ENCODE data around the gene SPPL2B.

DNA sequence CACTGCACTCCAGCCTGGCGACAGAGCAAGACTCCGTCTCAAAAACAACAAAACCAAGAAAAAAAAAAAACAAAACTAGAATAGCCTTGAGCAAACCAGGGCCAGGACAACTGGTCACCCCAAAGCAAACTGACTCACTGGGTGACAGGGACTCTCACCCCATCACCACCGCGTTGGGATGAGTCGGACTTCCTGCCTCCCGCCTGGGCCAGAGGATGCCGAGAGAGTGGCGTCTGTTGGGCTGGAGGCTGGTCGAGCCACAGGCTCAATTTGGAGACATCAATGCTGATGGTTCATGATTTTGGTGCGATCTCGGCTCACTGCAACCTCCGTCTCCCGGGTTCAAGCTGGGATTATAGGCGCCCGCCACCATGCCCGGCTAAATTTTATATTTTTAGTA is 43.2 kb downstream of the SPPL2B start:
- no peak for TF ChIP-seq TCF4 (CRISPR knock-in tag; IDR thresholded peaks at IDR 0.05; ENCODE audit: borderline replicate concordance)
- TF ChIP-seq, protein P1, sequence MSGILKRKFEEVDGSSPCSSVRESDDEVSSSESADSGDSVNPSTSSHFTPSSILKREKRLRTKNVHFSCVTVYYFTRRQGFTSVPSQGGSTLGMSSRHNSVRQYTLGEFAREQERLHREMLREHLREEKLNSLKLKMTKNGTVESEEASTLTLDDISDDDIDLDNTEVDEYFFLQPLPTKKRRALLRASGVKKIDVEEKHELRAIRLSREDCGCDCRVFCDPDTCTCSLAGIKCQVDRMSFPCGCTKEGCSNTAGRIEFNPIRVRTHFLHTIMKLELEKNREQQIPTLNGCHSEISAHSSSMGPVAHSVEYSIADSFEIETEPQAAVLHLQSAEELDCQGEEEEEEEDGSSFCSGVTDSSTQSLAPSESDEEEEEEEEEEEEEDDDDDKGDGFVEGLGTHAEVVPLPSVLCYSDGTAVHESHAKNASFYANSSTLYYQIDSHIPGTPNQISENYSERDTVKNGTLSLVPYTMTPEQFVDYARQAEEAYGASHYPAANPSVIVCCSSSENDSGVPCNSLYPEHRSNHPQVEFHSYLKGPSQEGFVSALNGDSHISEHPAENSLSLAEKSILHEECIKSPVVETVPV (CRISPR knock-in tag; IDR thresholded peaks at IDR 0.05), result no peak
- TF ChIP-seq, protein P2, sequence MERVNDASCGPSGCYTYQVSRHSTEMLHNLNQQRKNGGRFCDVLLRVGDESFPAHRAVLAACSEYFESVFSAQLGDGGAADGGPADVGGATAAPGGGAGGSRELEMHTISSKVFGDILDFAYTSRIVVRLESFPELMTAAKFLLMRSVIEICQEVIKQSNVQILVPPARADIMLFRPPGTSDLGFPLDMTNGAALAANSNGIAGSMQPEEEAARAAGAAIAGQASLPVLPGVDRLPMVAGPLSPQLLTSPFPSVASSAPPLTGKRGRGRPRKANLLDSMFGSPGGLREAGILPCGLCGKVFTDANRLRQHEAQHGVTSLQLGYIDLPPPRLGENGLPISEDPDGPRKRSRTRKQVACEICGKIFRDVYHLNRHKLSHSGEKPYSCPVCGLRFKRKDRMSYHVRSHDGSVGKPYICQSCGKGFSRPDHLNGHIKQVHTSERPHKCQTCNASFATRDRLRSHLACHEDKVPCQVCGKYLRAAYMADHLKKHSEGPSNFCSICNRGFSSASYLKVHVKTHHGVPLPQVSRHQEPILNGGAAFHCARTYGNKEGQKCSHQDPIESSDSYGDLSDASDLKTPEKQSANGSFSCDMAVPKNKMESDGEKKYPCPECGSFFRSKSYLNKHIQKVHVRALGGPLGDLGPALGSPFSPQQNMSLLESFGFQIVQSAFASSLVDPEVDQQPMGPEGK (CRISPR knock-in tag; IDR thresholded peaks at IDR 0.05; ENCODE audit: borderline replicate concordance), result no peak
- TF ChIP-seq, protein P3, sequence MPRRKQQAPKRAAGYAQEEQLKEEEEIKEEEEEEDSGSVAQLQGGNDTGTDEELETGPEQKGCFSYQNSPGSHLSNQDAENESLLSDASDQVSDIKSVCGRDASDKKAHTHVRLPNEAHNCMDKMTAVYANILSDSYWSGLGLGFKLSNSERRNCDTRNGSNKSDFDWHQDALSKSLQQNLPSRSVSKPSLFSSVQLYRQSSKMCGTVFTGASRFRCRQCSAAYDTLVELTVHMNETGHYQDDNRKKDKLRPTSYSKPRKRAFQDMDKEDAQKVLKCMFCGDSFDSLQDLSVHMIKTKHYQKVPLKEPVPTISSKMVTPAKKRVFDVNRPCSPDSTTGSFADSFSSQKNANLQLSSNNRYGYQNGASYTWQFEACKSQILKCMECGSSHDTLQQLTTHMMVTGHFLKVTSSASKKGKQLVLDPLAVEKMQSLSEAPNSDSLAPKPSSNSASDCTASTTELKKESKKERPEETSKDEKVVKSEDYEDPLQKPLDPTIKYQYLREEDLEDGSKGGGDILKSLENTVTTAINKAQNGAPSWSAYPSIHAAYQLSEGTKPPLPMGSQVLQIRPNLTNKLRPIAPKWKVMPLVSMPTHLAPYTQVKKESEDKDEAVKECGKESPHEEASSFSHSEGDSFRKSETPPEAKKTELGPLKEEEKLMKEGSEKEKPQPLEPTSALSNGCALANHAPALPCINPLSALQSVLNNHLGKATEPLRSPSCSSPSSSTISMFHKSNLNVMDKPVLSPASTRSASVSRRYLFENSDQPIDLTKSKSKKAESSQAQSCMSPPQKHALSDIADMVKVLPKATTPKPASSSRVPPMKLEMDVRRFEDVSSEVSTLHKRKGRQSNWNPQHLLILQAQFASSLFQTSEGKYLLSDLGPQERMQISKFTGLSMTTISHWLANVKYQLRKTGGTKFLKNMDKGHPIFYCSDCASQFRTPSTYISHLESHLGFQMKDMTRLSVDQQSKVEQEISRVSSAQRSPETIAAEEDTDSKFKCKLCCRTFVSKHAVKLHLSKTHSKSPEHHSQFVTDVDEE (CRISPR knock-in tag; IDR thresholded peaks at IDR 0.05), result no peak
- TF ChIP-seq, protein P4, sequence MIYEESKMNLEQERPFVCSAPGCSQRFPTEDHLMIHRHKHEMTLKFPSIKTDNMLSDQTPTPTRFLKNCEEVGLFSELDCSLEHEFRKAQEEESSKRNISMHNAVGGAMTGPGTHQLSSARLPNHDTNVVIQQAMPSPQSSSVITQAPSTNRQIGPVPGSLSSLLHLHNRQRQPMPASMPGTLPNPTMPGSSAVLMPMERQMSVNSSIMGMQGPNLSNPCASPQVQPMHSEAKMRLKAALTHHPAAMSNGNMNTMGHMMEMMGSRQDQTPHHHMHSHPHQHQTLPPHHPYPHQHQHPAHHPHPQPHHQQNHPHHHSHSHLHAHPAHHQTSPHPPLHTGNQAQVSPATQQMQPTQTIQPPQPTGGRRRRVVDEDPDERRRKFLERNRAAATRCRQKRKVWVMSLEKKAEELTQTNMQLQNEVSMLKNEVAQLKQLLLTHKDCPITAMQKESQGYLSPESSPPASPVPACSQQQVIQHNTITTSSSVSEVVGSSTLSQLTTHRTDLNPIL (CRISPR knock-in tag; IDR thresholded peaks at IDR 0.05; ENCODE audit: low read depth), result no peak
- TF ChIP-seq ZFP30 (CRISPR knock-in tag; IDR thresholded peaks at IDR 0.05), result no peak
- no peak for TF ChIP-seq TOX (CRISPR knock-in tag; IDR thresholded peaks at IDR 0.05; ENCODE audit: borderline replicate concordance)
- no peak for TF ChIP-seq OSR1 (CRISPR knock-in tag; IDR thresholded peaks at IDR 0.05)
- TF ChIP-seq GLIS3 (CRISPR knock-in tag; IDR thresholded peaks at IDR 0.05), result no peak

Measured in SK-N-SH treated with all-trans-retinoic acid at 6 μM for 48 hours (cell line).